NB4 (cell line): ENCODE measurements around the gene CDC26.

Source experiments
- DNase-seq: peaks from one replicate; pipeline ENCODE4 v3.0.0; 2010; ENCODE audit warnings: low read depth
- H3K4me3 ChIP-seq: one replicate; pipeline ENCODE4 v1.5.1; 2011; ENCODE audit warnings: mild to moderate bottlenecking, low read depth, low read length, moderate library complexity
- MAX ChIP-seq: IDR thresholded peaks from 2 replicates; pipeline ENCODE4 v1.6.1; 2011; ENCODE audit warnings: low read depth, low read length
- MYC ChIP-seq: IDR thresholded peaks from 2 replicates; pipeline ENCODE4 v1.6.1; 2011; ENCODE audit warnings: low read depth, low read length
- POLR2A ChIP-seq: IDR thresholded peaks from 2 replicates; pipeline ENCODE4 v1.6.1; 2011; ENCODE audit warnings: mild to moderate bottlenecking; ENCODE audit not compliant: insufficient read length; ENCODE audit errors: extremely low read depth
- TF ChIP-seq, protein P1 (sequence below): IDR thresholded peaks from one replicate; pipeline ENCODE4 v1.5.1; 2012; ENCODE audit warnings: low read depth, low read length

The CDC26 gene

DNA sequence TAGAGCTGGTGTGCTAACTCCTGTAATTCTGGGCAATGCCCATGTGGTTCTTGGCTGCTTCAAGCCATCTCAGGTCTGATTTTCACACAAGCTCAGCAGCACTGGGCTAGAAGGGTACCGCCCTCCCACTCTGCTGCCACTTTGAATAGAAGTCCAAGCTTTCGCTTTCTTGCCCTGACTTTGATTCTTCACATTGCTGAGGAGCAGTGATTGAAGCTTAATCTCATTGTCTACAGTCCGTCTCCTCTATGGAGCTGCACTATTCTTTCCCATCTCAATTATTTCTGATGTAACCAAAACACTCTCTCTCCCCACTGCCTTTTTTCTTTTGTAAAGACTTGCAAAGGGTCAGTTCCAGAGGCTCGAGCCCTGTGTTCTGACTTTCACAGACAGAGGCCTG lies 40.7 kb upstream of the CDC26 start:
- no peak for DNase-seq
- H3K4me3 ChIP-seq, result no peak overlapping the region
- TF ChIP-seq POLR2A, result no peak
- TF ChIP-seq MYC, result no peak
- TF ChIP-seq MAX, result no peak
- TF ChIP-seq, protein P1, sequence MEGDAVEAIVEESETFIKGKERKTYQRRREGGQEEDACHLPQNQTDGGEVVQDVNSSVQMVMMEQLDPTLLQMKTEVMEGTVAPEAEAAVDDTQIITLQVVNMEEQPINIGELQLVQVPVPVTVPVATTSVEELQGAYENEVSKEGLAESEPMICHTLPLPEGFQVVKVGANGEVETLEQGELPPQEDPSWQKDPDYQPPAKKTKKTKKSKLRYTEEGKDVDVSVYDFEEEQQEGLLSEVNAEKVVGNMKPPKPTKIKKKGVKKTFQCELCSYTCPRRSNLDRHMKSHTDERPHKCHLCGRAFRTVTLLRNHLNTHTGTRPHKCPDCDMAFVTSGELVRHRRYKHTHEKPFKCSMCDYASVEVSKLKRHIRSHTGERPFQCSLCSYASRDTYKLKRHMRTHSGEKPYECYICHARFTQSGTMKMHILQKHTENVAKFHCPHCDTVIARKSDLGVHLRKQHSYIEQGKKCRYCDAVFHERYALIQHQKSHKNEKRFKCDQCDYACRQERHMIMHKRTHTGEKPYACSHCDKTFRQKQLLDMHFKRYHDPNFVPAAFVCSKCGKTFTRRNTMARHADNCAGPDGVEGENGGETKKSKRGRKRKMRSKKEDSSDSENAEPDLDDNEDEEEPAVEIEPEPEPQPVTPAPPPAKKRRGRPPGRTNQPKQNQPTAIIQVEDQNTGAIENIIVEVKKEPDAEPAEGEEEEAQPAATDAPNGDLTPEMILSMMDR, result no peak

DNA sequence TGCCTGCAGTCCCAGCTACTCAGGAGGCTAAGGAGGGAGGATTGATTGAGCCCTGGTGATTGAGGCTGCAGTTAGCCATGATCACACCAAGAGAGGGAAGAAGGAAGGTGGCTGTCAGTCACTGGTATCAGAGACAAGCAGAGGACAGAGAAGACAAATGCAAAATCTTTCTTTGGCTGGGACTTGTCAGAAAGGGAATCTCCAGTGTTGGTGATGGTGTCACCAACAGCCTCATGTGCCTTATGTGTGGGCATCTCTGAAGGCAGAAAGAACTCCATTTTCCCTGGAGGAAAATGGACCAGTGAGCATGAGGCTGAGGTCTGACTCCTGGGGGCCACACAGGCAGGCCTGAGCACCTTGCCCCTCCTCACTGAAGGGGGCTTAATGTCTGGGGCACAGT lies 39.9 kb upstream of the CDC26 start:
- DNase-seq, result no peak
- no peak for TF ChIP-seq MAX
- TF ChIP-seq MYC, result no peak
- TF ChIP-seq POLR2A, result no peak
- TF ChIP-seq, protein P1, result no peak
- H3K4me3 ChIP-seq, result no peak overlapping the region

- TF ChIP-seq, protein P1, result no peak
- TF ChIP-seq MYC (no peak), POLR2A (no peak)
- no peak for DNase-seq
- H3K4me3 ChIP-seq, result no peak overlapping the region
Observed at GRCh38 chr9:113313261-113313660, 37.9 kb upstream of the CDC26 start.

DNA sequence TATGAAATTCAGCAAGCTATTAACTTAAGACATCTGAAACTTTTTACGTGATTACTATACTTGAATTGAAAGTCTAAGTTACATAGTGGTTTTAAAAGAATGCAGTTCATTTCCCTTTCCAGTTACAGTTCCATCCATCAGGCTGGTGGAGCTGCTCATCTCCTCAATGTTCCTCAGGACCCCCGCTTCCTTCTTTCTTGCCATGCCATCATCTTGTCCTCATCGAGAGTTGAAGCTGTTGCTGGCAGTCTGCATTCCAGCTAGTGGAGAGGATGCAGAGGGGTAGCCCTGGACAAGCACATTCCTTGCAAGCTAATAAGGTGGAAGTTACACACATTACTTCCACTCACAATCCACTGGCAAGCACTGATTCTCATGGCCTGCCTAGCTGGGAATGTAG lies 36.6 kb upstream of the CDC26 start:
- TF ChIP-seq MYC (no peak), POLR2A (no peak), MAX (no peak)
- TF ChIP-seq, protein P1, result no peak
- DNase-seq, result no peak
- no peak overlapping the region for H3K4me3 ChIP-seq

DNA sequence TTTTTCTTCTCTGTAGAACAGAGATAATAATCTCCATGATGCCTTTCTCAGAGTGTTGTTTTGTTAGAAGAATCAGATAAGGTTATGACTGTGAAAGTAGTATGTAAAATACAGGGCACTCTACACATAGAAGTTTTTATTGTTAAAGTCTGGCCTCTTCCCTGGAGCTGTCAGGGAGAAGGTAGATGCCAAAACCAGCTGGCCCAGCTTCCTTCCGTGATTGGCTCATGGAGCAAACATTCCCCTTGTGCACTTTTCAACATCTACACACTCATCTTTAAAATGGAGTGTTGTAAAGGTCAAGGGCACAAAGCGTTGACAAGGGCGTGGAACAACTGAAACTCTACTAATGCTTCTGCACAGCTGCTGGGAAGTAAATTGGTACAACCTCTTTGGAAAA lies 35.2 kb upstream of the CDC26 start:
- no peak overlapping the region for H3K4me3 ChIP-seq
- TF ChIP-seq, protein P1, result no peak
- TF ChIP-seq MYC (no peak), POLR2A (no peak), MAX (no peak)
- no peak for DNase-seq

- TF ChIP-seq, protein P1, result peak; percentile 72
- TF ChIP-seq MYC, result no peak
- no peak overlapping the region for H3K4me3 ChIP-seq
- peak; percentile 52 for DNase-seq
Observed at GRCh38 chr9:113309204-113309813, 33.9 kb upstream of the CDC26 start.
